ENCODE measurements around the gene COG3. TPM values are rescaled to one million over a fixed set of nuclear protein-coding genes. Genes with fewer than 3 reads are reported as not detected.

The COG3 gene
- total and polyA plus RNA-seq, 2 of the 13 experiments (the other 11 are each of a cell fraction or from before 2014, with no cell fraction given) = 37.8 to 47.5 TPM

GRCh38 chr13:45446181-45446580 lies 18.6 kb upstream of the COG3 start (continued):
- peak; percentile 16; the same call in 1 of the 2 replicates for TF ChIP-seq PATZ1 (CRISPR knock-in tag; IDR thresholded peaks at IDR 0.05)

- peak overlapping the region; percentile 95 for H3K27ac ChIP-seq (ENCODE audit: extremely low read length, insufficient read depth, low read length)
- H3K36me3 ChIP-seq (replicated peaks in 1 of 2; ENCODE audit: control insufficient read depth in 1 of 2, insufficient read depth in 2 of 2, low read length in 2 of 2) = no peaks in the 10 kb centered on the region
- no peaks in the 10 kb centered on the region for H3K9me3 ChIP-seq (ENCODE audit: low read length)
- FAIRE-seq (peak; percentile 87), ATAC-seq (peak; percentile 97), DNase-seq (ENCODE audit: low spot score) (peak; percentile 99)
- WGBS (ENCODE audit: low lambda C conversion rate) = 9% methylated on average over 8 of the region's 9 CpGs
- H3K4me2 ChIP-seq (ENCODE audit: low read depth, low read length) = peak overlapping the region; percentile 67
- peak overlapping the region; percentile 65 for H3K9ac ChIP-seq (ENCODE audit: insufficient read depth, low read depth, low read length)
- H4K20me1 ChIP-seq (ENCODE audit: insufficient read depth, low read length) = no peaks in the 10 kb centered on the region
- intact Hi-C loops (cut with micrococcal nuclease; ENCODE audit: unreplicated experiment) = no loop called here
- POLR2A ChIA-PET = interaction anchor here (0.6 to 2.0 kb wide), 16 partner anchors 9 to 682 kb away, joined by 3 to 62 read pairs (median 4); partner anchors contain the start of genes COG3, SLC25A30 and TPT1
- no peak overlapping the region for H2AFZ ChIP-seq (ENCODE audit: low read length)
- CTCF ChIA-PET (ENCODE audit: low intra/inter-chr PET ratio, low total read pairs) = no interaction called here
- H3K79me2 ChIP-seq (ENCODE audit: insufficient read depth, low read length) = no peaks in the 10 kb centered on the region
- H3K4me1 ChIP-seq (ENCODE audit: insufficient read depth, low read length) = peaks cover 95% of the 10 kb centered on the region
- H3K4me3 ChIP-seq (replicated peaks in 1 of 3; ENCODE audit: insufficient read depth in 1 of 3, low read depth in 2 of 3, low read length in 3 of 3) = no peak overlapping the region; a peak in 1 of 6 replicates
- BruUV-seq (replicated peaks) = no TSS peak
- no peaks in the 10 kb centered on the region for H3K27me3 ChIP-seq (ENCODE audit: control insufficient read depth in 1 of 2, insufficient read depth in 2 of 2, low read length in 2 of 2)
- in situ Hi-C loops (cut with HindIII; ENCODE audit: extremely low pct_ligation_motif_present, low pct_unique_long_range_greater_than_20kb) = no loop called here
- TF ChIP-seq ZNF230 (CRISPR knock-in tag; IDR thresholded peaks at IDR 0.05) = no peak
- no peak for TF ChIP-seq ZC3H13 (CRISPR knock-in tag; IDR thresholded peaks at IDR 0.05)
- TF ChIP-seq SYNCRIP (IDR thresholded peaks at IDR 0.05; ENCODE audit: insufficient read depth, low read depth, low read length) = no peak
- no peak for TF ChIP-seq ZC3H4 (CRISPR knock-in tag; IDR thresholded peaks at IDR 0.05; ENCODE audit: borderline replicate concordance)
- TF ChIP-seq ZNF329 (CRISPR knock-in tag; IDR thresholded peaks at IDR 0.05; ENCODE audit: low read depth) = no peak
- no peak for TF ChIP-seq ZNF407 (CRISPR knock-in tag; IDR thresholded peaks at IDR 0.05; ENCODE audit: not compliant biosample characterization)
- TF ChIP-seq BATF2 (CRISPR knock-in tag; IDR thresholded peaks at IDR 0.05) = no peak
- peak; percentile 91 for TF ChIP-seq MIXL1 (CRISPR knock-in tag; IDR thresholded peaks at IDR 0.05)
- peak; percentile 93 for TF ChIP-seq DRAP1 (CRISPR knock-in tag; IDR thresholded peaks at IDR 0.05)
- peak; percentile 56; the same call in 1 of the 2 replicates for TF ChIP-seq MBNL3 (CRISPR knock-in tag; conservative IDR thresholded peaks at IDR 0.05)
Measured at GRCh38 chr13:45447050-45447661, 17.6 kb upstream of the COG3 start.
